ENCODE results near the gene C17orf75. TPM values are rescaled to one million over a fixed set of nuclear protein-coding genes. Genes with fewer than 3 reads are reported as not detected.
"Not testable (repeated sequence)": the region's sequence is repeated elsewhere in the genome, so short reads cannot be mapped to it uniquely, and the experiment has no call there.

C17orf75 gene
- total and polyA plus RNA-seq, 5 donors from 2014 or later = 6.3 to 11.8 (median 9.5) TPM

- no peaks in the 10 kb centered on the region for H3K36me3 ChIP-seq (ENCODE audit: control insufficient read depth, insufficient read depth, low read length)
- Mint-ChIP-seq H3K9me3 (no peaks in the 10 kb centered on the region), H3K27me3 (peaks cover 5% of the 10 kb centered on the region), H3K36me3 (no peaks in the 10 kb centered on the region), H3K4me3 (no peak overlapping the region), H3K27ac (peak overlapping the region in 2 of 3 donors; percentile 15 to 26), H3K4me1 (peaks cover 0 to 15% (median 1%) of the 10 kb centered on the region in 4 donors)
- no peak overlapping the region for H3K27ac ChIP-seq (ENCODE audit: insufficient read depth, low read length, poor library complexity, severe bottlenecking)
- H3K4me1 ChIP-seq (ENCODE audit: control insufficient read depth, insufficient read depth, low read length, poor library complexity, severe bottlenecking) = no peaks in the 10 kb centered on the region
- no peak overlapping the region for H3K4me3 ChIP-seq (ENCODE audit: low read depth, low read length)
- DNase-seq (peak in 1 of 3 donors; percentile 59), ATAC-seq (ENCODE audit: low read depth in 2 of 2) (peak; percentile 19 to 53)
- H3K9me3 ChIP-seq (ENCODE audit: control insufficient read depth in 2 of 2, low read length in 2 of 2) = no peaks in the 10 kb centered on the region
- H3K27me3 ChIP-seq (ENCODE audit: control insufficient read depth, insufficient read depth, low read length) = no peaks in the 10 kb centered on the region
Measured at GRCh38 chr17:32323811-32324491, 18.0 kb downstream of the C17orf75 start.

- peaks cover 0 to 17% (median 1%) of the 10 kb centered on the region in 4 donors for H3K4me1 Mint-ChIP-seq
- no peak overlapping the region for H3K4me3 Mint-ChIP-seq
Measured at GRCh38 chr17:32323046-32323445, 18.9 kb downstream of the C17orf75 start.

GRCh38 chr17:32320847-32321246, 21.1 kb downstream of the C17orf75 start:
- Histone ChIP-seq H3K4me3 (ENCODE audit: low read depth, low read length) (no peak overlapping the region), H3K36me3 (ENCODE audit: control insufficient read depth, insufficient read depth, low read length) (no peaks in the 10 kb centered on the region), H3K27ac (ENCODE audit: insufficient read depth, low read length, poor library complexity, severe bottlenecking) (no peak overlapping the region), H3K4me1 (ENCODE audit: control insufficient read depth, insufficient read depth, low read length, poor library complexity, severe bottlenecking) (no peaks in the 10 kb centered on the region), H3K9me3 (ENCODE audit: control insufficient read depth in 2 of 2, low read length in 2 of 2) (no peaks in the 10 kb centered on the region), H3K27me3 (ENCODE audit: control insufficient read depth, insufficient read depth, low read length) (peaks cover 1% of the 10 kb centered on the region)
- no peak overlapping the region for H3K27ac Mint-ChIP-seq
- H3K27me3 Mint-ChIP-seq = peaks cover 5% of the 10 kb centered on the region
- no peak for DNase-seq
- no peak overlapping the region for H3K4me3 Mint-ChIP-seq
- peaks cover 0 to 17% (median 1%) of the 10 kb centered on the region in 4 donors for H3K4me1 Mint-ChIP-seq
- no peak for ATAC-seq (ENCODE audit: low read depth in 2 of 2)
- no peaks in the 10 kb centered on the region for H3K36me3 Mint-ChIP-seq
- no peaks in the 10 kb centered on the region for H3K9me3 Mint-ChIP-seq

More at GRCh38 chr17:32323046-32323445, 18.9 kb downstream of the C17orf75 start:
- Mint-ChIP-seq H3K36me3 (no peaks in the 10 kb centered on the region), H3K27me3 (peaks cover 5% of the 10 kb centered on the region), H3K27ac (peak overlapping the region in 1 of 3 donors; percentile 26), H3K9me3 (no peaks in the 10 kb centered on the region)
- Histone ChIP-seq H3K9me3 (ENCODE audit: control insufficient read depth in 2 of 2, low read length in 2 of 2) (no peaks in the 10 kb centered on the region), H3K4me3 (ENCODE audit: low read depth, low read length) (no peak overlapping the region), H3K36me3 (ENCODE audit: control insufficient read depth, insufficient read depth, low read length) (no peaks in the 10 kb centered on the region), H3K27ac (ENCODE audit: insufficient read depth, low read length, poor library complexity, severe bottlenecking) (no peak overlapping the region), H3K4me1 (ENCODE audit: control insufficient read depth, insufficient read depth, low read length, poor library complexity, severe bottlenecking) (no peaks in the 10 kb centered on the region), H3K27me3 (ENCODE audit: control insufficient read depth, insufficient read depth, low read length) (no peaks in the 10 kb centered on the region)
- DNase-seq (no peak), ATAC-seq (ENCODE audit: low read depth in 2 of 2) (no peak)

- not testable (repeated sequence) for H3K9me3 Mint-ChIP-seq; H3K4me3 ChIP-seq (ENCODE audit: low read depth, low read length); ATAC-seq (ENCODE audit: low read depth in 2 of 2); H3K27ac Mint-ChIP-seq; H3K36me3 ChIP-seq (ENCODE audit: control insufficient read depth, insufficient read depth, low read length); H3K36me3 Mint-ChIP-seq; H3K27ac ChIP-seq (ENCODE audit: insufficient read depth, low read length, poor library complexity, severe bottlenecking); H3K4me3 Mint-ChIP-seq; DNase-seq; H3K27me3 ChIP-seq (ENCODE audit: control insufficient read depth, insufficient read depth, low read length); H3K4me1 ChIP-seq (ENCODE audit: control insufficient read depth, insufficient read depth, low read length, poor library complexity, severe bottlenecking); H3K9me3 ChIP-seq (ENCODE audit: control insufficient read depth in 2 of 2, low read length in 2 of 2)
- Mint-ChIP-seq H3K4me1 (peaks cover 0 to 17% (median 1%) of the 10 kb centered on the region in 4 donors), H3K27me3 (peaks cover 11% of the 10 kb centered on the region)
Measured at GRCh38 chr17:32320080-32320479, 21.9 kb downstream of the C17orf75 start.

GRCh38 chr17:32319548-32319905, 22.4 kb downstream of the C17orf75 start:
- Histone ChIP-seq H3K9me3 (ENCODE audit: control insufficient read depth in 2 of 2, low read length in 2 of 2) (no peaks in the 10 kb centered on the region), H3K4me3 (ENCODE audit: low read depth, low read length) (peak overlapping the region; percentile 47), H3K27me3 (ENCODE audit: control insufficient read depth, insufficient read depth, low read length) (peaks cover 4% of the 10 kb centered on the region), H3K36me3 (ENCODE audit: control insufficient read depth, insufficient read depth, low read length) (no peaks in the 10 kb centered on the region), H3K27ac (ENCODE audit: insufficient read depth, low read length, poor library complexity, severe bottlenecking) (no peak overlapping the region), H3K4me1 (ENCODE audit: control insufficient read depth, insufficient read depth, low read length, poor library complexity, severe bottlenecking) (no peaks in the 10 kb centered on the region)
- peak; percentile 76 to 80 for ATAC-seq (ENCODE audit: low read depth in 2 of 2)
- H3K4me1 Mint-ChIP-seq = peaks cover 0 to 17% (median 1%) of the 10 kb centered on the region in 4 donors
- peak overlapping the region in 3 of 4 donors; percentile 54 to 79 (median 72) for H3K4me3 Mint-ChIP-seq
- peaks cover 15% of the 10 kb centered on the region for H3K27me3 Mint-ChIP-seq
- H3K27ac Mint-ChIP-seq = no peak overlapping the region
- H3K36me3 Mint-ChIP-seq = no peaks in the 10 kb centered on the region
- H3K9me3 Mint-ChIP-seq = peaks cover 0 to 2% (median 0%) of the 10 kb centered on the region in 7 donors
- peak; percentile 52 to 60 (median 59) for DNase-seq

- no peaks in the 10 kb centered on the region for H3K4me1 ChIP-seq (ENCODE audit: control insufficient read depth, insufficient read depth, low read length, poor library complexity, severe bottlenecking)
- Mint-ChIP-seq H3K27me3 (peaks cover 19% of the 10 kb centered on the region), H3K9me3 (peaks cover 0 to 2% (median 0%) of the 10 kb centered on the region in 7 donors), H3K36me3 (no peaks in the 10 kb centered on the region), H3K4me3 (no peak overlapping the region), H3K27ac (peak overlapping the region in 1 of 3 donors; percentile 49), H3K4me1 (peaks cover 0 to 5% (median 0%) of the 10 kb centered on the region in 4 donors)
- no peak overlapping the region for H3K4me3 ChIP-seq (ENCODE audit: low read depth, low read length)
- H3K27me3 ChIP-seq (ENCODE audit: control insufficient read depth, insufficient read depth, low read length) = peaks cover 4% of the 10 kb centered on the region
- no peaks in the 10 kb centered on the region for H3K36me3 ChIP-seq (ENCODE audit: control insufficient read depth, insufficient read depth, low read length)
- H3K27ac ChIP-seq (ENCODE audit: insufficient read depth, low read length, poor library complexity, severe bottlenecking) = no peak overlapping the region
- ATAC-seq (ENCODE audit: low read depth in 2 of 2) (no peak), DNase-seq (no peak)
- no peaks in the 10 kb centered on the region for H3K9me3 ChIP-seq (ENCODE audit: control insufficient read depth in 2 of 2, low read length in 2 of 2)
Measured at GRCh38 chr17:32318071-32318470, 23.9 kb downstream of the C17orf75 start.

GRCh38 chr17:32317353-32317752, 24.6 kb downstream of the C17orf75 start:
- Mint-ChIP-seq H3K36me3 (no peaks in the 10 kb centered on the region), H3K4me3 (peak overlapping the region in 1 of 4 donors; percentile 59)
- no peak for ATAC-seq (ENCODE audit: low read depth in 2 of 2)

GRCh38 chr17:32316653-32317052, 25.3 kb downstream of the C17orf75 start:
- H3K4me1 Mint-ChIP-seq; H3K27ac ChIP-seq (ENCODE audit: insufficient read depth, low read length, poor library complexity, severe bottlenecking); H3K27me3 ChIP-seq (ENCODE audit: control insufficient read depth, insufficient read depth, low read length); H3K4me3 ChIP-seq (ENCODE audit: low read depth, low read length); H3K4me1 ChIP-seq (ENCODE audit: control insufficient read depth, insufficient read depth, low read length, poor library complexity, severe bottlenecking); H3K9me3 Mint-ChIP-seq; DNase-seq; H3K36me3 ChIP-seq (ENCODE audit: control insufficient read depth, insufficient read depth, low read length); H3K27ac Mint-ChIP-seq; H3K36me3 Mint-ChIP-seq; H3K9me3 ChIP-seq (ENCODE audit: control insufficient read depth in 2 of 2, low read length in 2 of 2); ATAC-seq (ENCODE audit: low read depth in 2 of 2); H3K4me3 Mint-ChIP-seq: not testable (repeated sequence)
- H3K27me3 Mint-ChIP-seq = peaks cover 19% of the 10 kb centered on the region

More at GRCh38 chr17:32317353-32317752, 24.6 kb downstream of the C17orf75 start:
- Mint-ChIP-seq H3K9me3 (peaks cover 0 to 2% (median 0%) of the 10 kb centered on the region in 7 donors), H3K27ac (no peak overlapping the region), H3K4me1 (peaks cover 0 to 4% (median 0%) of the 10 kb centered on the region in 4 donors), H3K27me3 (peaks cover 19% of the 10 kb centered on the region)
- H3K4me1 ChIP-seq (ENCODE audit: control insufficient read depth, insufficient read depth, low read length, poor library complexity, severe bottlenecking) = no peaks in the 10 kb centered on the region
- peaks cover 4% of the 10 kb centered on the region for H3K27me3 ChIP-seq (ENCODE audit: control insufficient read depth, insufficient read depth, low read length)
- DNase-seq = no peak
- no peak overlapping the region for H3K4me3 ChIP-seq (ENCODE audit: low read depth, low read length)
- no peak overlapping the region for H3K27ac ChIP-seq (ENCODE audit: insufficient read depth, low read length, poor library complexity, severe bottlenecking)
- H3K36me3 ChIP-seq (ENCODE audit: control insufficient read depth, insufficient read depth, low read length) = no peaks in the 10 kb centered on the region
- no peaks in the 10 kb centered on the region for H3K9me3 ChIP-seq (ENCODE audit: control insufficient read depth in 2 of 2, low read length in 2 of 2)
